Stimulated activated CD4-positive, alpha-beta T cell treated with anti-CD3 and anti-CD28 coated beads, Interleukin-15, amount 100 ng/mL, for 48 hours (primary cell): ENCODE measurements around the gene DNAJB7.
A peak's percentile ranks its signal among the peaks of the same experiment; 100 is the strongest.
"Not testable (repeated sequence)": the region's sequence is repeated elsewhere in the genome, so short reads cannot be mapped to it uniquely, and the experiment has no call there.

ENCODE experiments used
- DNase-seq, 2 donors: peaks; one replicate each; pipeline ENCODE4 v3.0.0-alpha.2; 2020; ENCODE audit warnings: low read depth in 2 of 2

DNAJB7 gene

DNA sequence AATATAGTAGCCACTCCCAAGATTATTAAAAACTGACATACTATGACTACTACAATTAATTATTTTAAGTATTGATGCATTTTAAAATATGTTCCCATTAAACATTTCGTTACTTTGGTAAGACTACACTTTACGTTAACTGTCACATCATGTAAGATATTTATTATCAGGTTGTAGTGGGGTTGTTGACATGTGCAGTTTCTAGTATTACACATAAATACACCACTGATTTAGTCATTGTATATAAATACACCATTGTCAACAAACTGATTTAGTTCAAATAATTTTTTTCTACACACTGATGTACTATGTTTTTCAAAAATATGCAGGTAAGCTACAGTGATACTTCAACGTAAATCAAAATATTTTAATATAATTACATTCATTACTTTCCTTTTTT lies 17.0 kb downstream of the DNAJB7 start:
- DNase-seq: no peak

DNA sequence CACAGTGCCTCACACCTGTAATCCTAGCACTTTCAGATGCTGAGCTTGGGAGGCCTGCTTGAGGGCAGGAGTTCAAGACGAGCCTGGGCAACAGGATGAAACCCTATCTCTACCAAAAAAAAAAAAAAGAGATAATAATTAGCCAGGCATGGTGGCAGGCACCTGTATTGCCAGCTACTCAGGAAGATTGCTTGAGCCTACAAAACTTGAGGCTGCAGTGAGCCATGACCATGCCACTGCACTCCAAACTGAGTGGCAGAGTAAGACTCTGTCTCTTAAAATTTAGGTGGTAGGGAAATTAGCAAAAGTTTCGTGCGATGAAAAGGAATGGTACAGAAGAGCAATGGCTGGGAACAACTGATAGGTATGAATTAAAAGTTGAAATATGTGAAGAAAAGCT lies 23.4 kb downstream of the DNAJB7 start:
- no peak for DNase-seq

DNA sequence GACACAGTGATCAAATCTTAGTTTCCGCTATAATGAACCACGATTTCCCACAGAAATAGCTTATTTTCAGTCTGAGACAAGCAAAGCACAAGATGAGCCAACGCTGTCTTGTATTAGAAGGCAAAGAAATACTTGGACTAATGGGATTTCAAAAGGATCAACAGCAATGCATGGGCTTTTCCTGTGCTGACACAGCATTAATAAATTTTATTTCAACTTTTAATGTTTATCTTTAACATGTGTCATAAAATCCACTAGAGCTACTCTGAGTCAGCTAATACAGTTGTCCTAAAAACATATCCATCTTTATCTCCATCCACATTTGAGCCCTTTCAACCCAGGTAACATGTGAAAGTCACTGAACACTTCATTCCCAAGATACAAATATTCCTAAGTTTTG lies 27.3 kb downstream of the DNAJB7 start:
- DNase-seq: no peak

DNA sequence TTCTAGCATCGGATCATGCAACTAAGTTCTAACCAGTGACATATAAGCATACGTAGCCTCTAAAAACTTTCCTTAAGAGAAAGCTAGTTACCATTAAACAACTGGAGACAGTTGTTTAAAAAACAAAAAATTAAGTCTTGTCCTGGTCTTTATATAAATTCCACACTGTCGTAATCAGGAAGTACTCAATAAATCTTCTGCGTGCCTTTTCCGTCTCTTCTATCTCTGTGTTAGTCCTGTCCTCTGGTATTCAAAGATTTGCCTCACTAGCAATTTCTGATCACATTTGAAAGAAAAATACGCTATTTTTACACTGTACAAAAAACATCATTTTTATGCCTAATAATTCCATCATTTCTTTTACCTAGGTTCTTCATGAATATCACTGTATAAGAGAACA lies 32.8 kb downstream of the DNAJB7 start:
- no peak for DNase-seq

DNA sequence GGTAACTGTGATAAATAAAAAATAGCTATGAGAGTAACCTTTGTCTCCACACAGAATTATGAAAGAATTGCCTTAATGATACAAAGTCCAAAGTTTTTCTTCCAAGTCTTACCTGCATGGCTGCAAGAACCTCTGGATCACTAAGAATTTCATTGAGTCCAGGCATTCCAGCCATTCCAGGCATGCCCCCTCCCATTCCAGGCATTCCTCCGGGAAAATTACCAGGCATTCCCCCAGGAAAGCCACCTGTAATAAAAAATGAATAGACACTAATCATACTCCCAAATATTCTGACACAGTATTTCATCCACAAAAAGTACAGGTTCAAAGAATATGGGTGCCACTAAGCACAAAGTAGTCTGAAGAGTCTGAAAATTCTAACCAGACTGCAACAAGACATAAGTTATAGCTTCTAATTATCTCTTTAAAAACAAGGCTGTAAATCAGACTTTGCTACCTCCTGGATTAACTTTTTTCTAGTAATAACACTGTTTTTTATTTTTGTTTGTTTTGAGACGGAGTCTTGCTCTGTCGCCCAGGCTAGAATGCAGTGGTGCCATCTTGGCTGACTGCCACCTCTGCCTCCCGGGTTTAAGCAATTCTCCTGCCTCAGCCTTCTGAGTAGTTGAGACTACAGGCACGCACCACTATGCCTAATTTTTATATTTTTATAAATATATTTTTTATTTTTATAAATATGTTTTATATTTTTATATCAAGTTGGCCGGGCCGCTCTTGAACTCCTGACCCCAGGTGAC lies 34.8 kb downstream of the DNAJB7 start:
- no peak for DNase-seq

DNA sequence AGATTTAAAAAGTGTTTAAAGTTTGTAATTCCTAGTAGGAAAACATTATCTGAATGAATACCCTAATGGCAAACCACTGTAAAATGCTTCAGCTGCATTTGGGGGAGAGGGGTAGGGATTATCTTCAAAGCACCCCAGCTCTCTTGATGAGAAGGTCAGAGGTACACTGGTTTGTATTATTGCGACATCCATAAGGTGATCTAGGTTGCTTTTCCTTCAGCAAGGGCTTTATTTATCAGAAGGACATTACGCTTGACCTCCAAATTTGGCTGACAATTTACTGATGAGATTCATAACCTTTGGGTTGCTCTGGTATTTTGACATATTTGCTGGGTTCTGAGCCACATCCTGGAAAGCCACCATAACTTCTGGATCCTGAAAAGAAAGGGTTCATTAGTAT lies 35.6 kb downstream of the DNAJB7 start:
- DNase-seq: not testable (repeated sequence)

DNA sequence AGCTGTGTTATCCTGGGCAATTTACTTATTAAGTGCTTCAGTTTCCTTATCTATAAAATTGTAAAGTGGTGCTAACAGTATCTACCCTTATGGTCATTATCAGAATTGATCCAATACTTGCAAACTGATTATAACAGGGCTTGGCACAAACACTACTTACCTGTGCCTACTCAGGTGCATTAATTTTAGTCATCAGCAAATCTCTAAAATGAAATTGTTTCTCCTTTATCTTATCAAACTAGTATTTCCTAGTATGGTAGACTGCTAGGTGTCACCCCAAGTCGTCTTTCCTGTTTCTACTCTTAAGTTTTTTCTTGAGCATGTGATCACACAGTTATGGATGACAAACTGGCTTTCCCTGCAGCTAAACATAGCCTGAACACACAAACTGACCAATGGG lies 38.5 kb downstream of the DNAJB7 start:
- DNase-seq: no peak

DNA sequence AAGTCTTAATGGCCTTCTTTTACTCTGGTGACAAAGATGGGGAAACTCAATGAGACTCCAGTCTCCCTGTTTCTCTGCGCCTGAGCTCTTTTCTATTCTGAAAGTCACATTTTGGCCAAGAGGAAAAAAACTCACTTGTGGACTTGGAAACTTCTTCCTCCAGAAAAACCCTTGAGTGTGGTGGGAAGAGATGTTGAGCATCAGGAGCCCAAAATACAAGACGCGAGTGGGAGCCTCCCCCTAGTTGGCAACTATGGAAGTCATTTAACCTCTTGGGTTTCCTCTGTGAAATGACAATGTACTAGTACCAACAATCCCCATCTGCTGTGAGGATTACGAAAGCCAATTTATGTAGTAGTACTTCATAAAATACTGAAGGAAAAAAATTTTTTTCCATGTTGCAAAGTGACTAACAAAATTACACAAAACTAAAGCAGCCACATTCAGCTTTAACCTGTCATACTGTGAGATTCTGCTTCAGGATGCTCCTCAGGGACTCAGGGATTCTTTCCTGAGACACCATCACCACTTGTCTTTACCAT lies 42.2 kb downstream of the DNAJB7 start:
- no peak for DNase-seq

DNA sequence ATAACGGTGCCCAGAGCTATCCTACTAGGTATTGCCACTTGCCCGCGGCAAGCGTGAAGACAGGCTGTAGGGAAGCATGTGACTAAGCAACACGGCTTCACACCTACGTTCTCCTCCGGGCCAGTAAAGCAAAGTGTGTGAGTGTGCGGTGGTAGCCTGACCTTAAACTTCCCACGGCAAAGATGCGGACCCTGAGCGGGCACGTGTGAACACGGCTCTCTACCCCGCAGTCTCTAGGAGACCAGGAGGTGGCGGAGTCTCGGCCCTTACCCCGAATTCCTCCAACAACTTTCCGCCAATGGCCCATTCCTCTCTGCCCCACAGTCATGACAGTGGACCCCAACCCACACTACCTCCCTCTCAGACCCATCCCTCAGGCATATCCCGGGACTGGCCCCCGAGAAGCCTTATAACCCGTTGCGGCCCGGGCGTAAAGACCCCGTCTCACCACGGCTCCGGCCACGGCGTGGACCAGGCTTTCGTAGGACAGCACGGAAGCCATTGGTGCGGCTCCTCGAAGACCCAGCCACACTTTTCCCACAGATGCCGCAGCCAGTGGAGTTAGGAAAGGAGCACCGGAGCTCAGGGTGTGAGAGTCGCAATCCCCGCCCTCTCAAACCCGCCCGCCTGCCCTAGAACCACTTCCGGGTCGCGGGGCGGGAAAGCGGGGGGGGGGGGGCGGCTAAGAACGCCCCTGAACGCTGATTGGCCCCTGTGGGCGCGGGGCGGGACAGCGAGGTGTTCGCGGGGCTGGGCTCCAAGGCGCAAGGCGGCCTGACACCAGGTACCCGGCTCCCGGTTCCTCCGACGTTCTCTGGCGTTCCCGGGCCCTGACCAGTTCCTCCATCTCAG lies 42.9 kb downstream of the DNAJB7 start, which contains the start of gene SLC25A17:
Gene SLC25A17, minus strand, starts transcription at position 600 of the 852 bp plus-strand sequence. Its CDS starts 98 bp downstream, at position 502.
- peak; percentile 74 to 82 for DNase-seq

DNA sequence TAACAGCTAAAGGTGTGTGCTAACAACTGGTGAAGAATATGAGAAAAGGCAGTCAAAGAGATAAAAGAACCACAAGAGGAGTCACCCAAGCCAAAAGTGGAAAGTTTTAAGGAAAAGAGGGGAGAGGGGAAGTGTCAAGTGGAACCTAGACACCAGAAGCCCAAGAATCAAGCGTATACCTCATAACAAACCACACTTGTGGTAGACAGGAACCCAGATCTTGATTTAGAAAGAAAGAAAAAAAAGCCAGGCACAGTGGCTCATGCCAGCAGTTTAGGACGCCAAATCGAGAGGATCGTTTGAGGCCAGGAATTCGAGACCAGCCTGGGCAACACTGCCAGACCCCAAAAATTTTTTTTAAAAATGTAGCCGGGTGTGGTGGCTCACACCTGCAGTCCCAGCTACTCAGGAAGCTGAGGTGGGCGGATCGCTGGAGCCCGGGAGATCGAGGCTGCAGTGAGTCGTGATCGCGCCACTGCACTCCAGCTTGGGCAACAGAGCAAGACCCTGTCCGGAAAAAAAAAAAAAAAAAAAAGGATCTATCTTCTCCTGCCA lies 43.6 kb downstream of the DNAJB7 start:
- no peak for DNase-seq

DNA sequence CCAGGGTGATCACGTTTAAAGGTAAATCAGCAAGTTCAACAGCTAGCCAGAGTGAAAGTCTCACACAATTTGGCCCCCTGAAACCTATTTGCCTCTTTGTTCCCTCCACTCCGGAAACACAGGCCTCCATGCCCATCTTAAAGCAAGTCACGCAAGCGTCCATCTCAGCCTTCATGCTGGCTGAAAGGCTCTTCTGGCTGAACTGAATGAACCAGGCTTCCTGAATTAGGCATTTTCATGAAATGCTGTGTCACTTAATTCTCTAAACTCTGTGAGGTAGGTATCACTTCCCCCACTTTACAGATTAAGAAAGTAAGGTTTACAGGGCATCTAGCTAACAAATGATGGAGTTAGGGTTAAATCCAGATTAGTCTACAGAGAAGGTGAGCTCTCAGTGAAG lies 44.2 kb downstream of the DNAJB7 start:
- DNase-seq: no peak

DNA sequence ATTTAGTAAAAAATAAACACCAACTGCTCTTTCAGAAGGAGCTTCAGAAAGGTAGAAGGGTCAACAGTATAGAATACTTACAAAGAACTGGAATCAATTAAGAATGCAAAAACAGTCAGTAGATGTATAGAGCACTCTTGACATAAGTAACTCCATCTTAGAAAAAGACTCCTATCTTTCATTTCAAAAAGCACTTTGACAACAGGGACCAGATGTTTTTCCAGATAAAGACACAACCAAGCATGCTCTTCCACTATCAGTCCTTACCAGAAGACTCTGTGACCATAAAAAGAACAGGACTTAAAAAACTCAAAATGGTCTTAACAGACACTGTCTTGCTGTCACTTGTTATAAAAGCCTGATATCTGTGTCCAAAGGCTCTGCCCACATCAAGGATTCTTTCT lies 48.0 kb downstream of the DNAJB7 start:
- DNase-seq: no peak
